Activated B cell treated with CpG ODN at 0.5 μM for 24 hours (primary cell): ENCODE results near the gene MED13L. TPM values are rescaled to one million over a fixed set of nuclear protein-coding genes. Genes with fewer than 3 reads are reported as not detected.

ENCODE experiments used
- ATAC-seq: fragments of 200-7000 bp; cut with Tn5 transposase; one replicate; pipeline ENCODE4 v1.10.0; 2021; ENCODE audit warnings: low read depth, mild to moderate bottlenecking, moderate library complexity
- CTCF ChIA-PET: fragments of 350-600 bp; sonication (Branson Sonifier 250); formaldehyde crosslinking; loops from one replicate; lab custom pipeline; 2021; ENCODE audit warnings: antibody characterized with exemption; lab: Charles Lee
- POLR2A ChIA-PET: fragments of 350-600 bp; sonication (Branson Sonifier 250); formaldehyde crosslinking; loops from one replicate; lab custom pipeline; 2021; ENCODE audit warnings: antibody characterized with exemption; lab: Charles Lee
- DNase-seq: peaks from one replicate; pipeline ENCODE4 v3.0.0; 2022
- H3K27ac Mint-ChIP-seq: one replicate; pipeline ENCODE4 v1.8.0; 2020; ENCODE audit warnings: mixed read lengths
- H3K27me3 Mint-ChIP-seq: one replicate; pipeline ENCODE4 v1.8.0; 2021; ENCODE audit warnings: mixed read lengths
- H3K36me3 Mint-ChIP-seq: one replicate; pipeline ENCODE4 v1.8.0; 2021; ENCODE audit warnings: low read depth, mixed read lengths
- H3K4me1 Mint-ChIP-seq: one replicate; pipeline ENCODE4 v1.8.0; 2021; ENCODE audit warnings: mixed read lengths
- H3K4me3 Mint-ChIP-seq: one replicate; pipeline ENCODE4 v1.8.0; 2020; ENCODE audit warnings: mild to moderate bottlenecking, mixed read lengths
- H3K9me3 Mint-ChIP-seq: one replicate; pipeline ENCODE4 v1.8.0; 2020; ENCODE audit warnings: mixed read lengths
- intact Hi-C: fragments of 100-400 bp; cut with micrococcal nuclease; formaldehyde crosslinking; loops from one replicate; pipeline ENCODE4 v1.15.1; 2024
- total RNA-seq: library from RNA; stranded (reverse); gene quantifications from 2 replicates; pipeline ENCODE4 v1.2.3, GENCODE V29; 2022
- TF ChIP-seq, protein P1 (sequence below): fragments of 200-600 bp; IDR thresholded peaks from one replicate; pipeline ENCODE4 v1.8.0; 2022; ENCODE audit warnings: antibody characterized with exemption, mild to moderate bottlenecking

The MED13L gene
- total RNA-seq, 1 donor from 2014 or later: 183 TPM

DNA sequence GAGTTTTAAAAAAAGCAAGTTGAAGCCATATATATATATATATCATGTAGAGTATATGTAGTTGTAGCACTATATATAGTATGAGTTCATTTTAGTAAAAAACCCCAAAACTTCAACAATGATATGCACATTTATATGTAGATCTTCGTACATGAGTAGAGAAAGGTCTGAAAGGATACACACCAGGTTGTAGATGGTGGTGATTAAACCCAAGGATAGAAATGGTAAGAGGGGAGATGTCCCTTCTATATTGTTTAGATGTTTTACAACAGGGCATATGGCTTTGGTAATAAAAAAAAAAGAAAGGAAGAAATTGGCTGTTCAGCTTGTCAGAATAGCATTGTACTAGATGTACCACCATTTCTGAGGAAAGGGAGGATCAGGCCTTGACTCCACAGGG, 31.9 kb upstream of the MED13L start:
- POLR2A ChIA-PET: no interaction called here
- no peaks in the 10 kb centered on the region for H3K27me3 Mint-ChIP-seq

DNA sequence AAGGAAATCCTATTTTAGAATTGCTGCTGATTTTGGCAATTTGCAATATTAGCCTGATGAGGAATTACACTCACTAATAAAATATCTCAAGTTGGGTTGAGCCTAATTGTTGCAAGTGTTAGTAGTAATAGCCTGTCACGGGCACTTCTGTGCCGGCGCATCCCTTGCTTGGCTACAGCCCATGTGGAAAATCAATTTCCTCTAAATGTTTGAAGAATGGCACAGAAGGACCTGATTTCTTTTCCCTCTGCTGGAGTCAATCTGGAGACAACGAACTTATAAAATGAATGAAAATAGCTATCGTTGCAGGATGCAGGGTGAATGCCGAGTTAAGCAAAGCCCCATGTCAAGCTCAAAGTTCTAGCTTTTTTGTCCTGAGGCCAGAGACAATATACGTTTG, 31.2 kb upstream of the MED13L start:
- intact Hi-C loops: no loop called here
- no peaks in the 10 kb centered on the region for H3K27me3 Mint-ChIP-seq
- no peaks in the 10 kb centered on the region for H3K4me1 Mint-ChIP-seq
- CTCF ChIA-PET: interaction anchor here (0.6 kb wide), 1 partner anchor 184 kb away, joined by 3 read pairs; no protein-coding TSS in a partner anchor
- peaks cover 13% of the 10 kb centered on the region for H3K9me3 Mint-ChIP-seq
- H3K27ac Mint-ChIP-seq: no peak overlapping the region
- POLR2A ChIA-PET: interaction anchor here (0.6 kb wide), 1 partner anchor 55 kb away, joined by 4 read pairs; no protein-coding TSS in a partner anchor
- DNase-seq: no peak
- no peaks in the 10 kb centered on the region for H3K36me3 Mint-ChIP-seq
- TF ChIP-seq, protein P1, sequence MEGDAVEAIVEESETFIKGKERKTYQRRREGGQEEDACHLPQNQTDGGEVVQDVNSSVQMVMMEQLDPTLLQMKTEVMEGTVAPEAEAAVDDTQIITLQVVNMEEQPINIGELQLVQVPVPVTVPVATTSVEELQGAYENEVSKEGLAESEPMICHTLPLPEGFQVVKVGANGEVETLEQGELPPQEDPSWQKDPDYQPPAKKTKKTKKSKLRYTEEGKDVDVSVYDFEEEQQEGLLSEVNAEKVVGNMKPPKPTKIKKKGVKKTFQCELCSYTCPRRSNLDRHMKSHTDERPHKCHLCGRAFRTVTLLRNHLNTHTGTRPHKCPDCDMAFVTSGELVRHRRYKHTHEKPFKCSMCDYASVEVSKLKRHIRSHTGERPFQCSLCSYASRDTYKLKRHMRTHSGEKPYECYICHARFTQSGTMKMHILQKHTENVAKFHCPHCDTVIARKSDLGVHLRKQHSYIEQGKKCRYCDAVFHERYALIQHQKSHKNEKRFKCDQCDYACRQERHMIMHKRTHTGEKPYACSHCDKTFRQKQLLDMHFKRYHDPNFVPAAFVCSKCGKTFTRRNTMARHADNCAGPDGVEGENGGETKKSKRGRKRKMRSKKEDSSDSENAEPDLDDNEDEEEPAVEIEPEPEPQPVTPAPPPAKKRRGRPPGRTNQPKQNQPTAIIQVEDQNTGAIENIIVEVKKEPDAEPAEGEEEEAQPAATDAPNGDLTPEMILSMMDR: no peak
- no peak overlapping the region for H3K4me3 Mint-ChIP-seq
- no peak for ATAC-seq

More for the DNA sequence above, 31.9 kb upstream of the MED13L start:
- no peak for ATAC-seq
- H3K27ac Mint-ChIP-seq: no peak overlapping the region
- peaks cover 13% of the 10 kb centered on the region for H3K9me3 Mint-ChIP-seq
- H3K4me1 Mint-ChIP-seq: no peaks in the 10 kb centered on the region
- intact Hi-C loops: no loop called here
- no peak overlapping the region for H3K4me3 Mint-ChIP-seq
- CTCF ChIA-PET: interaction anchor here (0.6 kb wide), 1 partner anchor 184 kb away, joined by 3 read pairs; no protein-coding TSS in a partner anchor
- no peaks in the 10 kb centered on the region for H3K36me3 Mint-ChIP-seq
- TF ChIP-seq, protein P1: no peak
- no peak for DNase-seq

GRCh38 chr12:116306968-116307367, 29.5 kb upstream of the MED13L start:
- intact Hi-C loops: no loop called here
- Mint-ChIP-seq H3K9me3 (peaks cover 13% of the 10 kb centered on the region), H3K36me3 (no peaks in the 10 kb centered on the region), H3K4me3 (no peak overlapping the region), H3K27ac (no peak overlapping the region), H3K4me1 (peaks cover 6% of the 10 kb centered on the region), H3K27me3 (no peaks in the 10 kb centered on the region)
- no peak for ATAC-seq
- TF ChIP-seq, protein P1: no peak
- POLR2A ChIA-PET: no interaction called here
- DNase-seq: no peak
- CTCF ChIA-PET: no interaction called here

DNA sequence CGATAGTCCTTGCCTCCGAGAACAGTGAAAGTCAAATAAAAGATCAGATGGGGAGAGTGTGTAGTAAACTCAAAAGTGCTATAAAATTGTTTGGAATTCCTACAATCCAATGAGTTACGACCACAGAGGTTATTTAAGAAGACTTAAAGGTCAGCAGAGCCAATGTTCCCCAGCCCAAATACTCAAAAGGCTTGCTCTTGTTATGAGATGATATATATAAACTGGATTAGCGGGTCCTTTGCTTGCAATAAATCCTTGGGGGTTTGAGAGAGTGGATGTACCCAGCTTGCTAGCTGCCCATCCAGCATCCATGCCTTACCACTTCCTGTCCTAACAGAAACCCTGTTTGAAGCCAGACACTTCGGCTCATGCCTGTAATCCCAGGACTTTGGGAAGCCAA, 29.0 kb upstream of the MED13L start:
- peaks cover 6% of the 10 kb centered on the region for H3K4me1 Mint-ChIP-seq
- no peak overlapping the region for H3K4me3 Mint-ChIP-seq
- no peaks in the 10 kb centered on the region for H3K27me3 Mint-ChIP-seq
- ATAC-seq (no peak), DNase-seq (no peak)
- POLR2A ChIA-PET: no interaction called here
- H3K9me3 Mint-ChIP-seq: peaks cover 13% of the 10 kb centered on the region
- intact Hi-C loops: no loop called here
- CTCF ChIA-PET: no interaction called here
- TF ChIP-seq, protein P1: no peak
- no peaks in the 10 kb centered on the region for H3K36me3 Mint-ChIP-seq
- H3K27ac Mint-ChIP-seq: no peak overlapping the region

DNA sequence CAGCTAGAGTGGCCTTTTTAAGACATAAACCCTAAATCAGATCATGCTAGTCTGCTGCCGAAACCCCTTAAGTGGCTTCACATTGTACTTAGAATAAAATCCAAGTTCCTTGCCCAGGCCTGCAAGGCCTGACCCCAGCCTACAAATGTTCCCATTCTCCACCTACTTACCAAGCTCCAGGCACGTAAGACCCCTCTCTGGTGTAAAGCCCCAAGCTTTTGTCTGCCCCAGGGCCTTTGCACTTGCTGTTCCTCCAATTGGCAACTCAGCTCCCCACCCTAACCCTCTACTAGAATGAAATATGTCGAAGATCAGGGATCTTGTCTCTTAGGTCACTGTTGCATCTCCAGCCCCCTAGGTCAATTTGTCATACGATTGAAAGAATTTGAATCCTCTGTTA, 27.1 kb upstream of the MED13L start:
- CTCF ChIA-PET: no interaction called here
- H3K4me3 Mint-ChIP-seq: no peak overlapping the region
- H3K9me3 Mint-ChIP-seq: peaks cover 6% of the 10 kb centered on the region
- H3K36me3 Mint-ChIP-seq: no peaks in the 10 kb centered on the region
- ATAC-seq (no peak), DNase-seq (no peak)
- H3K27ac Mint-ChIP-seq: no peak overlapping the region
- POLR2A ChIA-PET: no interaction called here
- intact Hi-C loops: no loop called here
- H3K4me1 Mint-ChIP-seq: peaks cover 6% of the 10 kb centered on the region
- H3K27me3 Mint-ChIP-seq: no peaks in the 10 kb centered on the region
- TF ChIP-seq, protein P1: no peak
